H1 (cell line): Measurements from ENCODE around the gene VPS37D. TPM values are rescaled to one million over a fixed set of nuclear protein-coding genes. Genes with fewer than 3 reads are reported as not detected.

Experiments
- CTCF ChIA-PET: fragments of 300-600 bp; sonication (Branson Sonifier 250); formaldehyde crosslinking; loops from one replicate; lab custom pipeline; 2021; ENCODE audit not compliant: partially characterized antibody; lab: Charles Lee
- POLR2A ChIA-PET: fragments of 300-600 bp; sonication (Branson Sonifier 250); formaldehyde crosslinking; loops from one replicate; lab custom pipeline; 2021; ENCODE audit warnings: inconsistent platforms; ENCODE audit not compliant: partially characterized antibody; lab: Charles Lee
- DNase-seq, 2 experiments: peaks; one replicate each; pipeline versions ENCODE4 v3.0.0 to v3.0.0-alpha.2; 2010 to 2022; ENCODE audit warnings: low spot score in 2 of 2, low read depth in 1 of 2, mixed read lengths in 1 of 2
- FAIRE-seq: peaks from 2 replicates; lab custom pipeline; 2011; peaks lifted over from hg19 to GRCh38; lab: Jason Lieb, UNC
- H2AFZ ChIP-seq: 2 replicates; pipeline ENCODE4 v1.8.1; 2012; ENCODE audit warnings: low read length, inconsistent platforms
- H2AK5ac ChIP-seq: 2 replicates; pipeline ENCODE4 v1.6.1; 2013; ENCODE audit warnings: low read depth, low read length
- H2BK120ac ChIP-seq: replicated peaks from 2 replicates; pipeline ENCODE3; 2013; ENCODE audit warnings: low read depth, low read length, inconsistent platforms
- H2BK12ac ChIP-seq: 2 replicates; pipeline ENCODE4 v1.6.1; 2013; ENCODE audit warnings: low read depth, low read length
- H2BK15ac ChIP-seq: 2 replicates; pipeline ENCODE4 v1.6.1; 2013; ENCODE audit warnings: low read length
- H2BK20ac ChIP-seq: 2 replicates; pipeline ENCODE4 v1.6.1; 2013; ENCODE audit warnings: low read length
- H2BK5ac ChIP-seq: 2 replicates; pipeline ENCODE4 v1.6.1; 2013; ENCODE audit warnings: low read depth, low read length
- H3K14ac ChIP-seq: 2 replicates; pipeline ENCODE4 v1.6.1; 2013; ENCODE audit warnings: inconsistent platforms; ENCODE audit not compliant: insufficient read length
- H3K18ac ChIP-seq: 2 replicates; pipeline ENCODE4 v1.6.1; 2013; ENCODE audit warnings: low read length; ENCODE audit errors: extremely low read depth
- H3K23ac ChIP-seq: 2 replicates; pipeline ENCODE4 v1.6.1; 2013; ENCODE audit warnings: inconsistent platforms; ENCODE audit not compliant: insufficient read length
- H3K23me2 ChIP-seq: 2 replicates; pipeline ENCODE4 v1.6.1; 2013; ENCODE audit warnings: low read depth, low read length
- H3K27ac ChIP-seq: 2 replicates; pipeline ENCODE4 v1.6.1; 2011; ENCODE audit warnings: low read depth, low read length, inconsistent platforms
- H3K27me3 ChIP-seq, 4 experiments: replicated peaks in 1 of 4; 1 replicate in 1 of 4; 2 replicates in 3 of 4; pipeline versions ENCODE4 v1.6.1 to v1.8.1; 2011 to 2013; ENCODE audit warnings: low read length in 3 of 4, mild to moderate bottlenecking in 3 of 4, inconsistent platforms in 2 of 4, mixed read lengths in 2 of 4, moderate library complexity in 1 of 4; ENCODE audit not compliant: control insufficient read depth in 3 of 4, insufficient read depth in 3 of 4; ENCODE audit errors: extremely low read depth in 1 of 4
- H3K36me3 ChIP-seq, 4 experiments: 2 replicates each; pipeline versions ENCODE4 v1.6.1 to v1.8.1; 2011 to 2013; ENCODE audit warnings: mild to moderate bottlenecking in 4 of 4, low read length in 3 of 4, moderate library complexity in 2 of 4, control low read depth in 1 of 4, inconsistent platforms in 1 of 4; ENCODE audit not compliant: insufficient read depth in 4 of 4, control insufficient read depth in 2 of 4
- H3K4ac ChIP-seq: replicated peaks from 2 replicates; pipeline ENCODE3; 2013; ENCODE audit warnings: low read length, low read depth, mixed read lengths, inconsistent platforms; ENCODE audit not compliant: insufficient read length
- H3K4me1 ChIP-seq, 4 experiments: replicated peaks in 1 of 4; 1 replicate in 1 of 4; 2 replicates in 3 of 4; pipeline versions ENCODE4 v1.6.1 to v1.8.1; 2011 to 2013; ENCODE audit warnings: low read length in 3 of 4, inconsistent platforms in 2 of 4, mixed read lengths in 1 of 4; ENCODE audit not compliant: insufficient read depth in 4 of 4, control insufficient read depth in 3 of 4
- H3K4me2 ChIP-seq, 2 experiments: 2 replicates each; pipeline versions ENCODE4 v1.6.1 to v1.8.1; 2011 to 2013; ENCODE audit warnings: low read depth in 2 of 2, low read length in 2 of 2, control low read depth in 1 of 2, inconsistent platforms in 1 of 2, mild to moderate bottlenecking in 1 of 2; ENCODE audit not compliant: insufficient read depth in 1 of 2
- H3K4me3 ChIP-seq, 4 experiments: fragments of 200-600, 300-600 bp in 1 of 4; sonication (generic), shearing (Covaris generic), sonication (Bioruptor Twin) in 1 of 4; 2 replicates each; pipeline versions ENCODE4 v1.5.1 to v1.8.1; 2011 to 2016; ENCODE audit warnings: low read length in 4 of 4, low read depth in 3 of 4, control low read depth in 2 of 4, inconsistent platforms in 2 of 4, mild to moderate bottlenecking in 2 of 4, mixed read lengths in 1 of 4, moderate library complexity in 1 of 4; ENCODE audit not compliant: insufficient read depth in 2 of 4; ENCODE audit errors: extremely low read depth in 1 of 4
- H3K56ac ChIP-seq: replicated peaks from 2 replicates; pipeline ENCODE3; 2013; ENCODE audit warnings: low read depth, mild to moderate bottlenecking, mixed read lengths, low read length, inconsistent platforms; ENCODE audit not compliant: insufficient read length
- H3K79me1 ChIP-seq: 2 replicates; pipeline ENCODE4 v1.6.1; 2013; ENCODE audit warnings: low read depth, low read length, control low read depth
- H3K79me2 ChIP-seq, 2 experiments: 2 replicates each; pipeline versions ENCODE4 v1.6.1 to v1.8.1; 2012 to 2013; ENCODE audit warnings: low read length in 2 of 2, mild to moderate bottlenecking in 2 of 2, inconsistent platforms in 1 of 2; ENCODE audit not compliant: insufficient read depth in 2 of 2, control insufficient read depth in 1 of 2
- H3K9ac ChIP-seq, 4 experiments: replicated peaks in 1 of 4; 1 replicate in 1 of 4; 2 replicates in 3 of 4; pipeline versions ENCODE4 v1.6.1 to v1.8.1; 2011 to 2013; ENCODE audit warnings: low read depth in 3 of 4, low read length in 3 of 4, control low read depth in 2 of 4, mild to moderate bottlenecking in 2 of 4, moderate library complexity in 2 of 4, inconsistent platforms in 1 of 4; ENCODE audit errors: extremely low read depth in 1 of 4
- H3K9me3 ChIP-seq, 2 experiments: 2 replicates each; pipeline versions ENCODE4 v1.6.1 to v1.8.1; 2012 to 2013; ENCODE audit warnings: mild to moderate bottlenecking in 2 of 2, moderate library complexity in 2 of 2, control low read depth in 1 of 2, inconsistent platforms in 1 of 2, low read depth in 1 of 2, low read length in 1 of 2, mixed read lengths in 1 of 2; ENCODE audit not compliant: insufficient read depth in 2 of 2
- H4K20me1 ChIP-seq, 2 experiments: replicated peaks in 1 of 2; 2 replicates each; pipeline versions ENCODE3 to v1.8.1; 2011 to 2013; ENCODE audit warnings: inconsistent platforms in 2 of 2, low read length in 2 of 2, mild to moderate bottlenecking in 1 of 2; ENCODE audit not compliant: insufficient read depth in 2 of 2, control insufficient read depth in 1 of 2
- H4K5ac ChIP-seq: 2 replicates; pipeline ENCODE4 v1.6.1; 2013; ENCODE audit warnings: low read length, low read depth, mixed read lengths, inconsistent platforms; ENCODE audit not compliant: insufficient read length
- H4K8ac ChIP-seq: 2 replicates; pipeline ENCODE4 v1.8.0; 2013; ENCODE audit warnings: mild to moderate bottlenecking, moderate library complexity, low read length, inconsistent platforms; ENCODE audit not compliant: insufficient read depth; ENCODE audit errors: extremely low read depth
- H4K91ac ChIP-seq: replicated peaks from 2 replicates; pipeline ENCODE3; 2013; ENCODE audit warnings: low read length, mixed read lengths, inconsistent platforms; ENCODE audit not compliant: insufficient read length
- GTF2F1 ChIP-seq: IDR thresholded peaks from 2 replicates; pipeline ENCODE4 v1.6.1; 2012; ENCODE audit warnings: low read depth, low read length, improper control_type of control experiment, borderline replicate concordance
- KDM4A ChIP-seq: IDR thresholded peaks from one replicate; pipeline ENCODE4 v1.7.1; 2012; ENCODE audit warnings: low read depth, mild to moderate bottlenecking, moderate library complexity, low read length, inconsistent platforms; ENCODE audit not compliant: severe bottlenecking
- PHF8 ChIP-seq: fragments of 200-600 bp; sonication (generic); conservative IDR thresholded peaks from 2 replicates; pipeline ENCODE4 v1.7.1; 2012; ENCODE audit warnings: low read depth, mild to moderate bottlenecking, inconsistent platforms, low read length, moderate library complexity
- RAD21 ChIP-seq, 2 experiments: IDR thresholded peaks in 1 of 2; conservative IDR thresholded peaks in 1 of 2; 2 replicates each; pipeline ENCODE4 v1.6.1; 2011; ENCODE audit warnings: low read depth in 2 of 2, low read length in 2 of 2, improper control_type of control experiment in 1 of 2, inconsistent platforms in 1 of 2, mild to moderate bottlenecking in 1 of 2, moderate library complexity in 1 of 2
- SIN3A ChIP-seq, 2 experiments: IDR thresholded peaks in 1 of 2; conservative IDR thresholded peaks in 1 of 2; 2 replicates each; pipeline ENCODE4 v1.6.1; 2011 to 2012; ENCODE audit warnings: low read length in 2 of 2, improper control_type of control experiment in 1 of 2, low read depth in 1 of 2, mild to moderate bottlenecking in 1 of 2
- YY1 ChIP-seq: IDR thresholded peaks from 2 replicates; pipeline ENCODE4 v1.6.1; 2011; ENCODE audit warnings: low read depth, mild to moderate bottlenecking, low read length
- WGBS, 2 experiments: shearing (Covaris generic) in 1 of 2; methylation state at CpG; one replicate each; pipeline versions ENCODE4 v1.1.6 to v1.1.7; 2013 to 2015; ENCODE audit warnings: low lambda C conversion rate in 2 of 2, mixed read lengths in 2 of 2, inconsistent platforms in 1 of 2, low coverage in 1 of 2, missing lambda C conversion rate in 1 of 2; ENCODE audit not compliant: insufficient replicate concordance in 2 of 2, insufficient coverage in 1 of 2, insufficient read length in 1 of 2; ENCODE audit errors: extremely low coverage in 1 of 2, missing lambda C conversion rate in 1 of 2; 5-methylcytosine and 5-hydroxymethylcytosine counted together
- polyA plus RNA-seq, 7 experiments: library from polyadenylated mRNA; depleted of rRNA in 3 of 7; stranded (reverse) in 5 of 7; unstranded in 2 of 7; fragments of >200 nt in 5 of 7; fragments of 200-250 nt in 2 of 7; gene quantifications; 1 replicate in 5 of 7; 2 replicates in 1 of 7; 4 replicates in 1 of 7; pipeline versions ENCODE4 v1.2.1 to v1.2.3, GENCODE V29; 2011 to 2013; ENCODE audit warnings: missing spikeins in 2 of 7, mixed read lengths in 2 of 7
- total RNA-seq: library from RNA; stranded (reverse); fragmentation: NEBNext Ultra II Directional; extraction: Animal tissue kit (Norgen Biotek cat#: 25700); gene quantifications from 2 replicates; pipeline ENCODE4 v1.2.1, GENCODE V29; 2021

Gene VPS37D
- total and polyA plus RNA-seq, 2 of the 8 experiments (the other 6 are each of a cell fraction or from before 2014, with no cell fraction given): 3.4 to 5.0 TPM

DNA sequence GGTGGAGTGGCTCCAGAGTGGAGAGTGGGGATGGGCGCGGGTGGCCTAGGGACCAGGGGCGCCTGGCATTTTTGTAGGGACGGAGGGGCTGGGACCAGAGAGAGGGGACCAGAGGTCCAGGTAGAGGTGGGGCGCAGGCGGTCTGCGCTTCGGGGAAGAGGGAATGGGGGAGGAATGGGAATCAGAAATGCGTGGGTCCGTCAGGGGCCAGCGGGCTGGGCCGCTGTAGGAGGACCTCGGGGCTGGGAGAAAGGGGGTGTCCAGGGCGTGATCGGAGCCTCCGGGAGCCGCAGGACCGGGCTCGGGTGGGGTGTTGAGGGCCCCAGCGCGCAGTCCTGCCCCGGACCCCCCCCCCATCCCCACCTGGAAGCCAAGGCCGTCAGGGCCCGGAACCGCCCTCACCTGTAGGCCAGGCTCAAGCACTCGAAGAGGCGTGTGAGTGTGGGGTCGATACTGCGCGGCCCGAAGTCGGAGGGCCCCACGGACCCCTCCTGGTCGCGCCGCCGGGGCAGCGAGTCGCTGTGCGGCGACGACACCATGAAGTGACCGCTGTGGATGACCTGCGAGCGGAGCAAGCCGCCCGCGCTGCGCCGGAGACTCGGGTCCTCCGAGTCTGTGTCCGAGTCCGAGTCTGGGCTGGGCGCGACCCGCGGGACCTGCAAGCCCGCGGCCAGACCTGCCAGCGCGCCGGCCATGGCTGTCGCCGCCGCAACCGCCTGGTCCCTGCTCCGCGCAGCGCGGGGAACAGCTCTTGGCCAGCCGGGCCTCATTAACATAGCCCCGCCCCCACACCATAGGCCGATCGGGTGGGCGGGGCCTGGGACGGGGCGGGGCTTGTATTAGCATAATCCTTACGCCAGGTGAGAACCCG is 43.6 kb upstream of the VPS37D start, which contains the start of gene MLXIPL:
TSS of gene MLXIPL (minus strand) at position 725 of the 871 bp plus-strand sequence. CDS start at position 695, 30 bp downstream.
- Histone ChIP-seq H3K23me2 (peaks cover 18% of the 10 kb centered on the region), H2BK15ac (peak within 1 kb of the TSS; percentile 61; the same call in 1 of the 2 replicates), H4K20me1 (peaks cover 0 to 5% of the 10 kb centered on the region in 2 experiments), H2BK12ac (peak within 1 kb of the TSS; percentile 68; the same call in 1 of the 2 replicates), H2BK5ac (no peak within 1 kb of the TSS), H2AFZ (no peak within 1 kb of the TSS; the same call in 1 of the 2 replicates), H3K56ac (no peak within 1 kb of the TSS), H3K36me3 (no peaks in the 10 kb centered on the region), H3K23ac (no peak within 1 kb of the TSS), H2BK120ac (no peak within 1 kb of the TSS), H3K4me1 (peaks cover 0 to 7% (median 5%) of the 10 kb centered on the region in 4 experiments; a peak in 6 of 7 replicates), H4K91ac (peak within 1 kb of the TSS; percentile 53), H3K4me3 (peak within 1 kb of the TSS; percentile 48 to 86 (median 74)), H3K27ac (no peak within 1 kb of the TSS), H3K4ac (peak within 1 kb of the TSS; percentile 69), H3K14ac (no peak within 1 kb of the TSS), H4K8ac (peak within 1 kb of the TSS; percentile 72), H2AK5ac (no peak within 1 kb of the TSS), H3K9ac (peak within 1 kb of the TSS in 3 of 4 experiments; percentile 37 to 50 (median 38); a peak in 6 of 7 replicates), H4K5ac (no peak within 1 kb of the TSS), H3K79me1 (no peaks in the 10 kb centered on the region), H3K79me2 (no peaks in the 10 kb centered on the region), H3K27me3 (peaks cover 0 to 12% (median 10%) of the 10 kb centered on the region in 4 experiments; a peak in 5 of 7 replicates), H2BK20ac (peak within 1 kb of the TSS; percentile 61; the same call in 1 of the 2 replicates), H3K4me2 (peak within 1 kb of the TSS; percentile 98 to 99), H3K18ac (peak within 1 kb of the TSS; percentile 87), H3K9me3 (no peaks in the 10 kb centered on the region)
- WGBS, 2 experiments: 2% methylated on average over 71 of the region's 80 CpGs; no CpG with 5 or more reads in 1 of the 2 experiments
- ChIA-PET CTCF (interaction anchor here (0.7 to 1.4 kb wide), 6 partner anchors 12 to 41 kb away, joined by 3 to 8 read pairs (median 4); no protein-coding TSS in a partner anchor), POLR2A (interaction anchor here (1.0 to 1.9 kb wide), 6 partner anchors 19 to 117 kb away, joined by 3 to 5 read pairs (median 4); partner anchors contain the start of gene ABHD11)
- no peak for FAIRE-seq
- DNase-seq: peak; percentile 73 to 94
- TF ChIP-seq SIN3A (conservative IDR thresholded peaks at IDR 0.05 in 1 of 2, IDR thresholded peaks at IDR 0.05 in 1 of 2; ENCODE audit: low read depth in 1 of 2, low read length in 2 of 2) (peak in 1 of 2 experiments; percentile 59; a peak in 1 of 4 replicates), GTF2F1 (no peak), KDM4A (peak; percentile 77), RAD21 (IDR thresholded peaks at IDR 0.05 in 1 of 2, conservative IDR thresholded peaks at IDR 0.05 in 1 of 2; ENCODE audit: low read depth in 2 of 2, low read length in 2 of 2) (0 out of 4 replicates have a peak, but pooled peaks of 1 of the 2 experiments have one; percentile 1), YY1 (peak; percentile 68; the same call in 1 of the 2 replicates), PHF8 (peak; percentile 45; the same call in 1 of the 2 replicates)
